GM12891 (cell line): Measurements from ENCODE around the gene HOXC4.

ENCODE experiments used
- POLR2A ChIP-seq: IDR thresholded peaks from 2 replicates; pipeline ENCODE4 v1.6.1; 2011; ENCODE audit warnings: low read depth, low read length, control low read depth
- POLR2AphosphoS5 ChIP-seq: IDR thresholded peaks from 2 replicates; pipeline ENCODE4 v1.6.1; 2011; ENCODE audit warnings: low read depth, low read length, control low read depth

DNA sequence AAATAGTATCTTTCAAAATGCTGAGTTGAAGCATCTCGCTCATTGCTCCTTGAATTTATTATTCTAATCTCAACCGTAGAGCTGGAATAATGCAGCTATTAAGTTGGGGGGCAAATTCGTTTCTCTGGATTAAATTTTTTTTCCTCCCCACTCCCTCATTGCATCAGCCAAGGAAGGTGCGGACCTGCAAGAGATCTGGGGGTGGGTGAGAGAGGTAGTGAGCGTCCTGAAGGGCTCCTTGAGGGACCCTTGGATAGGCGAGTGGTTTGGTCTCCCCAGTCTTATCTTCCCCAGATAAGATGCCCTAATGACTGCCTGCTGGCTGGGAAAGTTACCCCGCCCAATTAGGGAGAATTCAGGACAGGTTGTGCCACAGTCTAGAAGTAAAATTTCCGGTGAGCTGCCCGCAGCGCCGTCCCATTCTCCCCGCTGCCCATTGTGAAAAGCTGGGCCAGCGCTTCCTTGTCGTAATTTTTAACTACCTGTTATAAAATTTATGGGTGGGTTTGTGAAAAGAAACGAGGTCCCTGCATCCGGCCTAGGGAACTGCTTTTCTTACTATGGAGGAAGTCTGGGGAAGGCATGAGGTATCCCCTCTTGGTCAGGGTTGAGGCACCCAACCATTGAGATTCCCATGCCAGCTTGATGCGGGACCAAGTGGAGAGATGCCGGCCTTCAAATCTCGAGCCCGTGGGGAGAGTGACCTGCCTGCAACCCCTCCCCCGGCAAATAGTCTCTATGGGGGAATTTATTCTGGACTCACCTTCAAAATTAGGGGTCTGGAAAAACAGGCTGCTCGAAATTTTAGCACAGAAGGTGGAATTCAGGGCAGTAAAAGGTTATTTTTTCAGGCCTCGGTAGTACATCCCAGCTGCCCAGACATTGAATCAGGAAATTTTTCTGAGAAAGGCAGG lies 38.4 kb upstream of the HOXC4 start:
- no peak for TF ChIP-seq POLR2AphosphoS5
- TF ChIP-seq POLR2A = no peak
